Effector memory CD4-positive, alpha-beta T cell (primary cell): ENCODE data around the gene GRPEL2.
A peak's percentile ranks its signal among the peaks of the same experiment; 100 is the strongest.

Experiments
- DNase-seq, 3 donors: peaks; one replicate each; pipeline ENCODE4 v3.0.0-alpha.2; 2020
- H3K27ac ChIP-seq: 2 replicates; pipeline ENCODE4 v1.7.0; 2013; ENCODE audit warnings: mild to moderate bottlenecking, low read length, moderate library complexity; ENCODE audit not compliant: insufficient read depth, poor library complexity, severe bottlenecking
- H3K27me3 ChIP-seq: replicated peaks from 2 replicates; pipeline ENCODE4 v1.7.0; 2013; ENCODE audit warnings: mild to moderate bottlenecking, low read length; ENCODE audit not compliant: insufficient read depth, control insufficient read depth, poor library complexity, severe bottlenecking
- H3K36me3 ChIP-seq: 2 replicates; pipeline ENCODE4 v1.7.0; 2013; ENCODE audit warnings: mild to moderate bottlenecking, low read length, moderate library complexity; ENCODE audit not compliant: control insufficient read depth, insufficient read depth
- H3K4me1 ChIP-seq: 2 replicates; pipeline ENCODE4 v1.7.0; 2013; ENCODE audit warnings: low read length, mild to moderate bottlenecking; ENCODE audit not compliant: control insufficient read depth, insufficient read depth, poor library complexity, severe bottlenecking
- H3K4me3 ChIP-seq: 2 replicates; pipeline ENCODE4 v1.7.0; 2013; ENCODE audit warnings: low read length, low read depth, mild to moderate bottlenecking; ENCODE audit not compliant: insufficient read depth, poor library complexity, severe bottlenecking
- H3K9me3 ChIP-seq: 2 replicates; pipeline ENCODE4 v1.7.0; 2013; ENCODE audit warnings: mild to moderate bottlenecking, low read length, moderate library complexity; ENCODE audit not compliant: control insufficient read depth

GRPEL2 gene

DNA sequence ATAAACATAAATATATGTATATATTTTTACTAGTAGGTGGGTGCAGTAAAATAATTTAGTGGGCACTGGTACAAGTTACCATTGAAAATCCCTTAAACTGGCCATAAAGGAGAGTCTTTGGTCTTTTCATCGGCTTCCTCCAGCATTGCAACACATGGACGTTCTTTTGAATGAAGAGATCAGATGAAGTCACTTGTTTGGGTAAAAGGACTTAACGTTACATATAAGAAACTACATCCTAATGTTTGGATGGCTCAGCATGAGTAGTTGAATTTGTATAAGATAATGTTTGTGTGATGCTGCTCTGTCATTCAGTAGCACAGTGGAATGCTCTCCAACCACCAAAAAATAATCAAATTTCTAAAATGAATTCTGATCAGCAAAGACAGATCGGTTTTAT, 42.1 kb upstream of the GRPEL2 start:
- no peak for DNase-seq
- Histone ChIP-seq H3K36me3 (no peaks in the 10 kb centered on the region), H3K27me3 (peaks cover 4% of the 10 kb centered on the region), H3K9me3 (no peaks in the 10 kb centered on the region), H3K4me1 (no peaks in the 10 kb centered on the region), H3K4me3 (no peak overlapping the region), H3K27ac (no peak overlapping the region)

DNA sequence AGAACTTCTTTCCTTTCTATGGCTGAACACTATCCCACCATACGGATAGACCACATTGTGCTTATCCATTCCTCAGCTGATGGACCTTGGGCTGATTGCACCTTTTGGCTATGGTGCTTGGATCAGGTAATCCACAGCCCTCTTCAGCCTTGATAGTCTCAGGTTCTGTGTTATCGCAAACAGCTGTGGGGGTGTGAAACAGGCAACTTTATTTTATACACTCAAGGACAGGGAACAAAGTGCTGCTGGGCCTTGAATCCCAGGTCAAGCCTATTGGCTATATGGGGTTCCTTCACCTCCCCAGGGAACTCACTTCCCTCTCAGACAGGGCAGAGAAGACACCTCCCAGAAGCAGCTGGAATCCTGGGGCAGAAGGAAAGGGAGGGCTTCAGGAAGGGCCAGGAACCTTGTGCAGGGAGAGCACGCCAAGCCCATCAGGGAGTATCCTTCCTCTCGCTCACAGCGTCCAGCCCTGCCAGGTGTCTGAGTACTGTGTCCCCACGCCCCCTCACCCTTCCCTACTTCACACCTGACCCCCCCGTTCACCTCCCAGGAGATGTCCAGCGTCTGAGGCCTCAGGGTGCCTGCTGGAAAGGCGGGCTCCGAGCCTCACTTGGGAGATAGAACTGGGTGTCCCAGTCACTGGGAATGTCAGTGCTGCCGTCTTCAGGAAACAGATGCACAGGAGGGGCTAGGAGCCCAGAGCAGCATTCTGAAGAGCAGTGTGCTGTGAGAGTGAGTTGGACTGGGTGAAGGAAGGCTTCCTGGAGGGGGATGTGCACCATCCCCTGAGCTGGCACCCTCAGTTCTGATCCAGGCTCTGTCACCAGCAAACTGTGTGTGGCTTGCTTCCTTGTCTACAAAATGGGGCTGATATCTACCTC, 40.9 kb upstream of the GRPEL2 start:
- no peak for DNase-seq
- no peaks in the 10 kb centered on the region for H3K36me3 ChIP-seq
- H3K4me3 ChIP-seq = no peak overlapping the region
- H3K9me3 ChIP-seq = no peaks in the 10 kb centered on the region
- no peak overlapping the region for H3K27ac ChIP-seq
- H3K27me3 ChIP-seq = peaks cover under 1% of the 10 kb centered on the region
- H3K4me1 ChIP-seq = no peaks in the 10 kb centered on the region

DNA sequence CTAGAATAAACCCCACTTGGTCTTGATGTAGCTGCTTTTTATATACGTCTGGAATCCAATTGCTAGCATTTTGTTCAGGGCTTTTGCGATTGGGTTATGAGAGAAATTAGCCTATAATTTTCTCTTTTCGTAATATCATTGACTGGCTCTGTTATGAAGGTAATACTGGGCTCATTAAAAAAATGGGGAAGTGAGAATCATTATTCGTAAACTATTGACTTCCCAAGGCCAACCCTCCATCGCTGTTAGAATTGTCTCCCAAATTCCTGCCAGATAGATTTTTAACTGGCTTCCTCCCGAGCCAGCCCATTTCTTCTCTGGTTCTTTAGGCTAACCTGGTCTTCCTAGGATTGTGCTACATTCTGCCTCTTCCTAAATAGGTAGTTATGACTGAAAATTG, 35.9 kb upstream of the GRPEL2 start:
- no peaks in the 10 kb centered on the region for H3K36me3 ChIP-seq

DNA sequence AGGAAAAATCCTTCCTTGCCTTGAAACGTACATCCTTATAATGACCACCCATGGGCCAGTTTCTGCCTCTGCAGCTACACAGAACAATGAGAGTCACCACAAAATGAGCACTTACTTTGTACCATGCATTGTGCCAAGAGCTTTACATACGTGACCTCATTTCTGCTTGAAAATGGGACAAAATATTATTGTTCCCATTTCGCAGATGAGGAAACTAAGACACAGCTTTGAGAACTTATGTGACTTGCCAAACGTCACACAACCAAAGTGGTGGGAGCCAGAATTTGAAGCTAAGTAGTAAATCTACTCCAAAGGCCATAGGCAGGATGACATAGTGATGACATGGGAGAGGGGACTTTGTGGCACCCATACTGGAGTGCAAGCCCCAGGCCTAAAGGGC, 34.8 kb upstream of the GRPEL2 start:
- H3K27me3 ChIP-seq = no peaks in the 10 kb centered on the region
- H3K27ac ChIP-seq = no peak overlapping the region
- H3K4me3 ChIP-seq = no peak overlapping the region
- no peaks in the 10 kb centered on the region for H3K4me1 ChIP-seq
- H3K9me3 ChIP-seq = no peaks in the 10 kb centered on the region
- H3K36me3 ChIP-seq = no peaks in the 10 kb centered on the region
- no peak for DNase-seq

More for the DNA sequence above, 35.9 kb upstream of the GRPEL2 start:
- Histone ChIP-seq H3K27ac (no peak overlapping the region), H3K27me3 (no peaks in the 10 kb centered on the region), H3K4me3 (no peak overlapping the region), H3K9me3 (no peaks in the 10 kb centered on the region), H3K4me1 (no peaks in the 10 kb centered on the region)
- no peak for DNase-seq

DNA sequence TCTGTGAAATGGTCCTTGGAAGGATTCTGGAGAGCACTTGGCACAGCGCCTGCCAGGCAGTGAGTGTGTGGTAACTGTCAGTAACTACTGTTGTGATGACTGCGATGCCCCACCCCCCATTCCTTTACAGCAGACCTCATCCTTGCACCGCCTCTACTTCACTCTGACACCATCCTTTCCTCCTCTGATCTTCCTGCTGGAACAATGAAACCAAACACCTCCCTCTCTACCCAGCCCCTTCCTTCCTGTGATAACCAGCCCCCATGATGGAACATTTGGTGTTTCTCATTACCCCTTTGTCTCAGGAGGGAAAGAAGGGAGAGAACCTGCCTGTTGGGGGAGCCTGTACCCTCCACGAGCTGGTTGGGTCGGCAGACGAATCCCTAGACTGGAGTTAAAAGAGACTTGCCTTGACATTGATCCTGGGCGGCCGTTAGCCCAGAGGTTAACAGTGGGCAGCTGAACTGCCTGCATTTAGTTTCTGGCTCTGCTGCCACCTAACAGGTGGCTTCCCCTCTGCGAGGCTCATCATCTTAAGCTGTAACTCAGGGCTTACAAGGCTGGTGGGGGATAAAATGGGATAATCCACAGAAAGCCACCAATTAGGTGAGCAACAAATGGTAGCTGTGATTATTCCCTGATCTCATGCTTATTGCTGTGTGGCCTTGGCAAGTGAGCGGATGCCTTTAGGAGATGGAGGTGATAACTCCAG, 34.2 kb upstream of the GRPEL2 start:
- no peaks in the 10 kb centered on the region for H3K4me1 ChIP-seq
- no peak overlapping the region for H3K27ac ChIP-seq
- H3K27me3 ChIP-seq = no peaks in the 10 kb centered on the region
- no peak for DNase-seq
- no peak overlapping the region for H3K4me3 ChIP-seq
- H3K36me3 ChIP-seq = no peaks in the 10 kb centered on the region
- no peaks in the 10 kb centered on the region for H3K9me3 ChIP-seq

DNA sequence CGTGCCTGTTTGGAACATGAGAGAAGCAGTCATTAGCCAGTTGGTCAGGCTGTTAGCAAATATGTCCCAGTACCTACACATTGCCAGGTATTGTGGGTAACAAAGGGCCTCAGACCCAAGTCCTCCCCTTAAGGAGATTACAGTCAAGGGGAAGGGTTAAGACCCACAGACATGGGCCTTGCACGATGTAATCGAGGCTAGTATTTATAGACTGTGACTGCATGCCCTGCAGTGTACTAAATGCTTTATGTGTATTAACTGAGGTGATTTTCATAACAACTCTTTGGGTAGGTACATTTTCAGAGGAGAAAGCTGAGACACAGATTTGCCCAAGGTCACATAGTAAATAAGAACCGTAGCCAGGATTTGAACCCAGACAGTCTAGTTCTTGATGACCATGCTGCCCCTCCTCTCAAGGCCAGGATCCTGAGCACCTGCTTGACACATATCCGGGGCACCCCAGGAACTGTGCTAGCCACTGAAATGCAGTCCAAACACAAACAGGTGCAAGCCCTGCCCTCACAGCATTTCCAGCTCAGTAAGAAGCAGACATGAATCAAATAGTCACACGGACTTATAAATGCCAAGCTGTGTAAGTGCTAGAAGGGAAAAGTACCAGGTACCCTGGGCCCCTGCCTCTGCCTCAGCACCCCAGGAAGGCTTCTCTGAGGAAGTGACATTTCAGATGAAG, 32.0 kb upstream of the GRPEL2 start:
- DNase-seq = no peak
- H3K4me3 ChIP-seq = no peak overlapping the region
- no peaks in the 10 kb centered on the region for H3K27me3 ChIP-seq
- no peaks in the 10 kb centered on the region for H3K36me3 ChIP-seq
- no peaks in the 10 kb centered on the region for H3K9me3 ChIP-seq
- no peak overlapping the region for H3K27ac ChIP-seq
- H3K4me1 ChIP-seq = no peaks in the 10 kb centered on the region

DNA sequence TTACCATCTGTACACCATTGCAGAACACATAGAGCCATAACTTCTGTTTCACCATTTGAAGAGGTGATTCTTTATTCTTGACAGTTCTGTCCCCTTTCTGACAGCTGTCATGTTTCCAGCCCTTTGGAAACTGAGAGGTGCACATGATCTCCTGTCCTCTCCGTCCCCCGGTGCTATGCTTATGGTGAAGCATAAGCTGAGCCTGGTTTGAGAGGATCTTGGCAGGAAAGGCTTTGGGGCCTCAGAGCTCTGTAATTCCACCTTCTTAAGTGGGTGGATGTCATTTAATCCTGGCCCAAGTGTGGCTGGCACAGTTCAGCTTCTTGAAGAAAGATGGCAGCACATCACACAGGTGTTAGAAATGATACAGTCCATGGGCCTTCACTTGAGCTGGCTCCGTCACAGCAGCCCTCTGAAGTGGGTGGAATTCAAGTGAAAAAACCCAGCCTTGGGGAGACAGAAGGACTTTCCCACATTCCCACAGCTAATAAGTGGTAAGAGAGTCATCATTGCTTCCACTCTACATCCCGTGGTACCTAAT, 30.7 kb upstream of the GRPEL2 start:
- Histone ChIP-seq H3K27me3 (no peaks in the 10 kb centered on the region), H3K4me1 (no peaks in the 10 kb centered on the region), H3K4me3 (no peak overlapping the region), H3K27ac (no peak overlapping the region), H3K9me3 (no peaks in the 10 kb centered on the region), H3K36me3 (no peaks in the 10 kb centered on the region)
- DNase-seq = no peak

DNA sequence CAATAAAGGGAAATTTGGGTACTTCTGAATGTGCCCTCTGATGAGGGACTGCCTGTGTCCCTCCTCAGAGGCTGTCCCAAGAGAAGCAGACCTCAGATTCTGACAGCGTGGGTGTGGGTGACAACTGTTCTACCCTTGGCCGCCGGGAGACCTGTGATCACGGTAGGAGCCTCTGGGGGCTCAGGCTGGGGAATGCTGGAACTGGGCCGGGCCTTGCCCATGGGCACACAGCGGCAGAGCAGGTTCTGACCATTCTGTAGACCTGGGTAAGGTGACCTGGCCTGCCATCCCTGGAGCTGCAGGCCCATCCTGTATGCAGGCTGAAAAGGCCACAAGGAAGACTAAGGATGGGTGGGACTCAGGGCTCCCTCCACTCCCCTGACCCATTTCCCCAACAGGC, 29.5 kb upstream of the GRPEL2 start:
- H3K36me3 ChIP-seq = no peaks in the 10 kb centered on the region

DNA sequence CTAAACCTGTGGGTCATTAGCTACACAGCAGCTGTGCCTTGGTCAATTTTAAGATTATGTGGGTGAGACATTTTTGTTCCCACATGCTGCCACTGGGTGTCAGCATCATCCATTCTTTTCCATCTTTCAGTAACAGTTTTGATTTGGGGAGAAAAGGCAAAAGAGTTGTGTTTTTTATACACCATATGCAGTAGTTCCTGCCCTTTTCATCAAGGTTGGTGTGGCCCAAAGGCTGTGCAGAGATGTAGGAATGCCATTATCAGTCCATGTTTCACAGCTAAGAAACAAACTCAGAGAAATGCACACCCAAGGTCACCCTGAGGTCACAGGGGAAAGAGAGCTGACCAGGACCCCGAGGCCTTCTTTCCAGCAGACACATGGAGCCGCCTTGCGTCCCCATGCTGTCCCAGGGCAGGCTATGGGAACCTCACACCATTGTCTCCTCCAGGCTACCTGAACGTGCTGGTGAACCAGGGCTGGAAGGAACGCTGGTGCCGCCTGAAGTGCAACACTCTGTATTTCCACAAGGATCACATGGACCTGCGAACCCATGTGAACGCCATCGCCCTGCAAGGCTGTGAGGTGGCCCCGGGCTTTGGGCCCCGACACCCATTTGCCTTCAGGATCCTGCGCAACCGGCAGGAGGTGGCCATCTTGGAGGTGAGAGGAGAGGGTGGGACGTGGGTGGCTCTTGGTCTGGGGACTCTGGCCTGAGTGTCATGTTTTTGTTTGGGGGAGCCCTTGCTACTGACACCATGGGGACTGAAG, 27.8 kb upstream of the GRPEL2 start:
- no peaks in the 10 kb centered on the region for H3K36me3 ChIP-seq
- H3K9me3 ChIP-seq = no peaks in the 10 kb centered on the region
- peak in 2 of 3 donors; percentile 3 to 17 for DNase-seq
- no peak overlapping the region for H3K4me3 ChIP-seq
- no peak overlapping the region for H3K27ac ChIP-seq
- H3K4me1 ChIP-seq = no peaks in the 10 kb centered on the region
- no peaks in the 10 kb centered on the region for H3K27me3 ChIP-seq

More for the DNA sequence above, 29.5 kb upstream of the GRPEL2 start:
- Histone ChIP-seq H3K9me3 (no peaks in the 10 kb centered on the region), H3K27ac (no peak overlapping the region), H3K4me1 (no peaks in the 10 kb centered on the region), H3K4me3 (no peak overlapping the region), H3K27me3 (no peaks in the 10 kb centered on the region)
- no peak for DNase-seq
